T47D (cell line): ENCODE measurements around the gene TUBA4A.
"Not testable (repeated sequence)": the region's sequence is repeated elsewhere in the genome, so short reads cannot be mapped to it uniquely, and the experiment has no call there.

Experiments
- DNase-seq, 2 experiments: peaks; one replicate each; pipeline versions ENCODE4 v3.0.0 to v3.0.0-alpha.2; 2011 to 2012; ENCODE audit warnings: low read depth in 1 of 2, low spot score in 1 of 2
- JUND ChIP-seq: IDR thresholded peaks from 2 replicates; pipeline ENCODE4 v1.6.1; 2012; ENCODE audit warnings: low read depth
- in situ Hi-C: cut with HindIII; loops from 2 replicates; pipeline ENCODE4 v1.10.0; 2016; ENCODE audit warnings: low sequenced_read_pairs, low pct_unique_long_range_greater_than_20kb

The TUBA4A gene

GRCh38 chr2:219272356-219272755, 18.6 kb upstream of the TUBA4A start:
- no peak for TF ChIP-seq JUND
- DNase-seq, result no peak
- in situ Hi-C loops, result no loop called here

GRCh38 chr2:219271021-219271420, 17.3 kb upstream of the TUBA4A start:
- in situ Hi-C loops, result no loop called here
- DNase-seq, result no peak
- no peak for TF ChIP-seq JUND

DNA sequence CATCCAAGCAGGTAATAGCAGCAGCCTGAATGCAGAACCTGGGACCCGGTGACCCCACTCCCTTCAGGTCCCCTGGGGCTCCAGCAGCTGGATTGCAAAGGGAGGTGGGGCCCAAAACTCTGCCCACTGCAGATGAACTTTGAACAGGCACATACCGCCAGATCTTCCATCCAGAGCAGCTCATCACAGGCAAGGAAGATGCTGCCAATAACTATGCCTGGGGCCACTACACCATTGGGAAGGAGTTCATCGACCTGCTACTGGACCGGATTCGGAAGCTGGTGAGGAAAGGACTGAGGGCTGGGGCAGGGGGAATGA, 16.3 kb upstream of the TUBA4A start:
- in situ Hi-C loops, result no loop called here
- no peak for DNase-seq

GRCh38 chr2:219269362-219270054, 15.8 kb upstream of the TUBA4A start:
- in situ Hi-C loops, result no loop called here
- no peak for TF ChIP-seq JUND
- no peak for DNase-seq

More for the DNA sequence above, 16.3 kb upstream of the TUBA4A start:
- no peak for TF ChIP-seq JUND

GRCh38 chr2:219268294-219268693, 14.6 kb upstream of the TUBA4A start:
- in situ Hi-C loops, result no loop called here
- no peak for TF ChIP-seq JUND
- no peak for DNase-seq

DNA sequence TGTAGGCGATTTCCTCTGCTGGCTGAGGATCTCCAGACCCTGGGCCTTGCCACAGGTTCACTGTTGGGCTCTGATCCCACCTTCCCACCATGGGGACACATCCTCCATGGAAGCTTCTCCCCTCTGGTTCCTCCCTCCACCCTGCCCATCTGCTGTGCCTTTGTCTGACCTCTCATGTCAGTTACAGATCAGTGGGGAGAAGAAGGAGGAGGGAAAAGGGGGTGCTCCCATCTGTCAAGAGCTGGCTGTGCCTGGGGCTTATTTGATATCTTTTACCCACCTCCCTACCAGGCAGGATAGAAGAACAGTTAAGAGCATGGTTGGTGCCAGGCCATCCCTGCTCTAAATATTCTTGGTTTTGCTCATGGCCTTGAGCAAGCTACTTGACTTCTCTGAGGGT, 13.2 kb upstream of the TUBA4A start:
- in situ Hi-C loops, result no loop called here
- no peak for TF ChIP-seq JUND
- DNase-seq, result no peak

DNA sequence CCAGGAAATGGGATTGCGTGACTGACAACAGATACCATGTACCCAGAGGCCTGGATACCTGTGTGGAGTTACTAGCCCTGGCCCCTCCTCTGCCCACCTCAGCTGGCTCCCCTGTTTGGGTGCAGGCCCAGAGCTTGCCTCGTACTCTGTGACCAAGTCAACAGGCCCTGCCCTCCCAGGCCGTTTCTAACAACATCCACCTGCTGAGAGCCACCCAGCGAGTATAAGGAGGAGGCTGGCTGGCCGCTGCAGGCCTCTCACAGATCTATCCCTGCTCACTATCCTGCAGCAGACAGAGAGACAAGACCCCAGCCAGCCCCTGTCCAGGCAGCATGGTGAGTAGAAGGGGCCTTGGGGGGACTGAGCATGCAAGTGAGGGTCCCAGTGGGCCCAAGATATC, 12.5 kb upstream of the TUBA4A start:
- TF ChIP-seq JUND, result no peak
- no peak for DNase-seq
- in situ Hi-C loops, result no loop called here

DNA sequence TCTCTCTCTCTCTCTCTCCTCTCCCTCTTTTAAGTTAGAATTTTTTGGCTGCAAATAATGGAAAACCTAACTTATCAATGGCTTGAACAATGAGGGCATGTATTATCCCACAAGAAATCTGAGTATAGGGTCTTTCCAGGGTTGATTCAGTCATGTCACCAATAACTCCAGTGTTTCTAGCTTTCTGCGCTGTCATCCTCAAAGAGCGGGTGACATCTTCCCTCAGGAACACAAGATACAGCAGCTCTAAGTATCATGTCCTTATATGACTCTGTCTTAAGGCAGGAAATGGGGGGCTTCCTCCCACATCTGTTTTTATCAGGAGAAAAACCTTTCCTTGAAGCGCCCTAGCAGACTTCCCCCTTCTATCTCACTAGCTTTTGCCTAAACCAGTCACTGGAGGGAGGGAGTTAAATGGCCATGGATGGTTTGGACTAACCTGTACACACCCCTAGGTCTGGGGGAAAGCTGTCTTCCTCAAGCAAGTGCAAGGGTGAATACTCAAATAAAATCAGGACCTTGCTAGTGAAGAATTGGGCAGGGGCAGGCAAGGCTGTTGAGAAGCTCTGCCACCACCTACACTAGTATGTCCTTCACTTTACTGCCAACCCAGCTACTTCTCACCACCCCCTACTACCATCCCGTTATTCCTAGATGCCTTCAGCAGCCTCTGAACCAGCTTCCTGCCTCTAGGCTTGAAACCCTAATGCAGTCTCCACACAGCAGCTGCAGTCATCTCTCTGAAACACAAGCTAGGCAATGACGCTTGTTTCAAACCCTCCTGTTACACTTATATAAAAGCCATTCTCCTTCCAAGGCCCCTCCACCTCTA, 7.5 kb upstream of the TUBA4A start:
- no peak for DNase-seq
- in situ Hi-C loops, result no loop called here
- no peak for TF ChIP-seq JUND

- DNase-seq, in situ Hi-C loops: not testable (repeated sequence)
Observed at GRCh38 chr2:219258942-219259341, 5.2 kb upstream of the TUBA4A start.

GRCh38 chr2:219254590-219255201, 978 bp upstream of the TUBA4A start:
- DNase-seq, result no peak
- no peak for TF ChIP-seq JUND
- in situ Hi-C loops, result no loop called here

- in situ Hi-C loops, result no loop called here
- TF ChIP-seq JUND, result no peak
- DNase-seq, result peak in 1 of 2 experiments; percentile 18
Observed at GRCh38 chr2:219252900-219253752, 592 bp downstream of the TUBA4A start, which contains the start of gene TUBA4B. Gene TUBA4B, plus strand, starts transcription at chr2:219253243. Its CDS starts 165 bp downstream, at chr2:219253408.

GRCh38 chr2:219252570-219252899, 1.2 kb downstream of the TUBA4A start:
- TF ChIP-seq JUND, result no peak
- DNase-seq, result no peak
- in situ Hi-C loops, result no loop called here
